Effector memory CD8-positive, alpha-beta T cell (primary cell): ENCODE data around the gene SPATA31A1.
"Not testable (repeated sequence)": the region's sequence is repeated elsewhere in the genome, so short reads cannot be mapped to it uniquely, and the experiment has no call there.

ENCODE experiments used
- ATAC-seq: fragments of 150-1000 bp; cut with Tn5 transposase; replicated peaks from 2 replicates; pipeline ENCODE4 v1.10.0; 2021; ENCODE audit warnings: mild to moderate bottlenecking, moderate library complexity
- DNase-seq, 3 experiments: peaks; one replicate each; pipeline ENCODE4 v3.0.0; 2021
- H3K27ac Mint-ChIP-seq, 2 donors: one replicate each; pipeline ENCODE4 v1.8.0; 2022; ENCODE audit warnings: mild to moderate bottlenecking in 2 of 2, mixed read lengths in 2 of 2, moderate library complexity in 2 of 2
- H3K27me3 Mint-ChIP-seq, 2 donors: one replicate each; pipeline ENCODE4 v1.8.0; 2022; ENCODE audit warnings: mixed read lengths in 2 of 2
- H3K36me3 Mint-ChIP-seq: one replicate; pipeline ENCODE4 v1.8.0; 2022; ENCODE audit warnings: mild to moderate bottlenecking, moderate library complexity, mixed read lengths; ENCODE audit not compliant: insufficient read depth
- H3K4me1 Mint-ChIP-seq, 2 donors: one replicate each; pipeline ENCODE4 v1.8.0; 2022; ENCODE audit warnings: low read depth in 2 of 2, mixed read lengths in 2 of 2
- H3K4me3 Mint-ChIP-seq, 2 donors: one replicate each; pipeline ENCODE4 v1.8.0; 2022; ENCODE audit warnings: mild to moderate bottlenecking in 2 of 2, mixed read lengths in 2 of 2, moderate library complexity in 2 of 2
- H3K9me3 Mint-ChIP-seq, 2 donors: one replicate each; pipeline ENCODE4 v1.8.0; 2022; ENCODE audit warnings: mixed read lengths in 2 of 2
- total RNA-seq, 9 experiments: gene quantifications; one replicate each; lab custom pipeline; 2026; lab: John Stamatoyannopoulos, UW

Gene SPATA31A1
- total RNA-seq: 0 reads per million in 9 experiments

GRCh38 chr9:39355369-39355768, at the start of gene SPATA31A1:
SPATA31A1 (plus strand) TSS chr9:39355669; CDS start chr9:39355731, 62 bp downstream.
- not testable (repeated sequence) for H3K4me3 Mint-ChIP-seq, H3K27ac Mint-ChIP-seq, H3K27me3 Mint-ChIP-seq, DNase-seq, H3K36me3 Mint-ChIP-seq, H3K9me3 Mint-ChIP-seq, ATAC-seq, H3K4me1 Mint-ChIP-seq

GRCh38 chr9:39407261-39408204, 52.1 kb downstream of the SPATA31A1 start:
- H3K9me3 Mint-ChIP-seq, H3K4me3 Mint-ChIP-seq, H3K27ac Mint-ChIP-seq, ATAC-seq, H3K27me3 Mint-ChIP-seq, H3K36me3 Mint-ChIP-seq, H3K4me1 Mint-ChIP-seq, DNase-seq: not testable (repeated sequence)

GRCh38 chr9:39411254-39411940, 55.9 kb downstream of the SPATA31A1 start:
- not testable (repeated sequence) for DNase-seq, H3K27me3 Mint-ChIP-seq, H3K36me3 Mint-ChIP-seq, H3K4me1 Mint-ChIP-seq, H3K27ac Mint-ChIP-seq, H3K4me3 Mint-ChIP-seq, H3K9me3 Mint-ChIP-seq, ATAC-seq
